ENCODE measurements around the gene KIF5A.

KIF5A gene

DNA sequence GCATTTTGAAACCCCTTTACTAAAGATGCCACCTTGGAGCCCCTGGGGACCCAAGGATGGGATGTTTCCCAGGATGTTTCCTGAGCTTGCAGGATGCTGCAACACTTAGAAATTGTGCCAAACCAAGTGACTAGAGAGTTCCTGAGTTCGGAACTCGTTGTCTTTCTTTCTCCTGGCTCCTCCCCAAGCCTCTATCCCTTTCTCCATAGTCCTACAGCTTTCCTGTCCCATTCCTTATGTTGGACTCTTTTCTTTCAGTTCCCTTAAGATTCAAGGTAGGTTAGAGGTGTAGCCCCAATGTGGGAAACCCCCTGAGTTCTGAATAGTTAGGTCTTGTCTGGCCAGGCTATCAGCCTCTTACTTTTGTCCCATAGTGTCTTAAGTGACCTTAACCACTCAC lies 1.4 kb upstream of the KIF5A start:
- H3F3A ChIP-seq (ENCODE audit: low read depth): no peaks in the 10 kb centered on the region
- no peak overlapping the region for H3K9ac ChIP-seq (ENCODE audit: low read depth, low read length, poor library complexity, severe bottlenecking)
- peaks cover 9% of the 10 kb centered on the region for H4K20me1 ChIP-seq (ENCODE audit: insufficient read depth, low read length, poor library complexity, severe bottlenecking)
- no peaks in the 10 kb centered on the region for H3K9me2 ChIP-seq (replicated peaks; ENCODE audit: low read depth, low read length)
- no peak for TF ChIP-seq EZH2phosphoT487 (IDR thresholded peaks at IDR 0.05; ENCODE audit: borderline replicate concordance)
- TF ChIP-seq, protein P1, sequence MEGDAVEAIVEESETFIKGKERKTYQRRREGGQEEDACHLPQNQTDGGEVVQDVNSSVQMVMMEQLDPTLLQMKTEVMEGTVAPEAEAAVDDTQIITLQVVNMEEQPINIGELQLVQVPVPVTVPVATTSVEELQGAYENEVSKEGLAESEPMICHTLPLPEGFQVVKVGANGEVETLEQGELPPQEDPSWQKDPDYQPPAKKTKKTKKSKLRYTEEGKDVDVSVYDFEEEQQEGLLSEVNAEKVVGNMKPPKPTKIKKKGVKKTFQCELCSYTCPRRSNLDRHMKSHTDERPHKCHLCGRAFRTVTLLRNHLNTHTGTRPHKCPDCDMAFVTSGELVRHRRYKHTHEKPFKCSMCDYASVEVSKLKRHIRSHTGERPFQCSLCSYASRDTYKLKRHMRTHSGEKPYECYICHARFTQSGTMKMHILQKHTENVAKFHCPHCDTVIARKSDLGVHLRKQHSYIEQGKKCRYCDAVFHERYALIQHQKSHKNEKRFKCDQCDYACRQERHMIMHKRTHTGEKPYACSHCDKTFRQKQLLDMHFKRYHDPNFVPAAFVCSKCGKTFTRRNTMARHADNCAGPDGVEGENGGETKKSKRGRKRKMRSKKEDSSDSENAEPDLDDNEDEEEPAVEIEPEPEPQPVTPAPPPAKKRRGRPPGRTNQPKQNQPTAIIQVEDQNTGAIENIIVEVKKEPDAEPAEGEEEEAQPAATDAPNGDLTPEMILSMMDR (conservative IDR thresholded peaks at IDR 0.05; ENCODE audit: low read length): no peak
- H3K79me2 ChIP-seq (ENCODE audit: insufficient read depth, low read length): peaks cover 23% of the 10 kb centered on the region
- H3K27me3 ChIP-seq (ENCODE audit: insufficient read depth, low read length, poor library complexity, severe bottlenecking): no peaks in the 10 kb centered on the region
- peaks cover 28% of the 10 kb centered on the region for H3K4me1 ChIP-seq (ENCODE audit: insufficient read depth, low read length, poor library complexity, severe bottlenecking)
- no peaks in the 10 kb centered on the region for H3K9me3 ChIP-seq (ENCODE audit: insufficient read depth, low read depth, low read length)
- no peak overlapping the region for H3K4me2 ChIP-seq (ENCODE audit: low read depth, low read length, poor library complexity, severe bottlenecking)
- H3K36me3 ChIP-seq (ENCODE audit: insufficient read depth, low read length): no peaks in the 10 kb centered on the region
- no peak overlapping the region for H2AFZ ChIP-seq (ENCODE audit: low read length)
- no peak overlapping the region for H3K4me3 ChIP-seq (ENCODE audit: low read length, poor library complexity, severe bottlenecking)

DNA sequence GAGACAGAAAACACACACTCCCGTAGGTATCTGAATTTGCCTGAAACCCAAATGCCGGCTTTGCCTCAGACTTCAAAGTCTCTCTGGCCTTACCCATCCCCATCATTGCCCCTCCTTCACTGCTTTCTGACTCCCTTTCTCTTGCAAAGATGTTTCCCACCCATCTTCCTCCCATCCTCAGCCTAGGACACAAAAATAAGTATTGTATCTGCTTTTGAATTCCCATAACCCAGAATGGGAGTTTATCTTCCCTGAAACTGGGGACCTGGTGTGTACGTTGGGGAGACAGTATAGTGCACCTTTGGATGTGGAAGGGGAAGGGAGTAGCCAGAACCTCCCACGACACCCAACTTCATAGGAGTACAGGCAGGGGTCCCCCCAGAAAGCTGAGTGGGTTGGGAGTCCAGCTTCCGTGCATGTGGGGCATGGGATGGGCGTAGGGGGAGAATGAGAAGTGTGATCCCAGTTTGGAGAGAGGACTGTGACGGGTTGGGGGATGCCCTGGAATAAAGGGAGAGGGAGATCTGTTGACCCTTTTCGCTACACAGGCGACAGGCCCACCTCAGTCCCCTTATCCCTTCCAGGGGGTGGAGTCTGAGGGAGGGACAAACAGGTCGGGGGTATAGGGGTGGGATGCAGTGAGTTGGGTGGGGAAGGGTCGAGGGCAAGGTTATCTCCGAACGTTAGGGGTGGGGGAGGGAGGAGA lies 488 bp upstream of the KIF5A start:
- Histone ChIP-seq H3K9me2 (replicated peaks; ENCODE audit: low read depth, low read length) (no peaks in the 10 kb centered on the region), H3K36me3 (ENCODE audit: insufficient read depth, low read length) (no peaks in the 10 kb centered on the region), H4K20me1 (ENCODE audit: insufficient read depth, low read length, poor library complexity, severe bottlenecking) (peaks cover 9% of the 10 kb centered on the region), H3K9me3 (ENCODE audit: insufficient read depth, low read depth, low read length) (no peaks in the 10 kb centered on the region), H3K9ac (ENCODE audit: low read depth, low read length, poor library complexity, severe bottlenecking) (no peak overlapping the region), H3K4me2 (ENCODE audit: low read depth, low read length, poor library complexity, severe bottlenecking) (peak overlapping the region; percentile 42), H3K79me2 (ENCODE audit: insufficient read depth, low read length) (peaks cover 23% of the 10 kb centered on the region), H2AFZ (ENCODE audit: low read length) (peak overlapping the region; percentile 58), H3K27me3 (ENCODE audit: insufficient read depth, low read length, poor library complexity, severe bottlenecking) (no peaks in the 10 kb centered on the region), H3K4me1 (ENCODE audit: insufficient read depth, low read length, poor library complexity, severe bottlenecking) (peaks cover 22% of the 10 kb centered on the region), H3K4me3 (ENCODE audit: low read length, poor library complexity, severe bottlenecking) (peak overlapping the region; percentile 51), H3F3A (ENCODE audit: low read depth) (no peaks in the 10 kb centered on the region)
- TF ChIP-seq EZH2phosphoT487 (IDR thresholded peaks at IDR 0.05; ENCODE audit: borderline replicate concordance): no peak
- TF ChIP-seq, protein P1 (conservative IDR thresholded peaks at IDR 0.05; ENCODE audit: low read length): no peak

DNA sequence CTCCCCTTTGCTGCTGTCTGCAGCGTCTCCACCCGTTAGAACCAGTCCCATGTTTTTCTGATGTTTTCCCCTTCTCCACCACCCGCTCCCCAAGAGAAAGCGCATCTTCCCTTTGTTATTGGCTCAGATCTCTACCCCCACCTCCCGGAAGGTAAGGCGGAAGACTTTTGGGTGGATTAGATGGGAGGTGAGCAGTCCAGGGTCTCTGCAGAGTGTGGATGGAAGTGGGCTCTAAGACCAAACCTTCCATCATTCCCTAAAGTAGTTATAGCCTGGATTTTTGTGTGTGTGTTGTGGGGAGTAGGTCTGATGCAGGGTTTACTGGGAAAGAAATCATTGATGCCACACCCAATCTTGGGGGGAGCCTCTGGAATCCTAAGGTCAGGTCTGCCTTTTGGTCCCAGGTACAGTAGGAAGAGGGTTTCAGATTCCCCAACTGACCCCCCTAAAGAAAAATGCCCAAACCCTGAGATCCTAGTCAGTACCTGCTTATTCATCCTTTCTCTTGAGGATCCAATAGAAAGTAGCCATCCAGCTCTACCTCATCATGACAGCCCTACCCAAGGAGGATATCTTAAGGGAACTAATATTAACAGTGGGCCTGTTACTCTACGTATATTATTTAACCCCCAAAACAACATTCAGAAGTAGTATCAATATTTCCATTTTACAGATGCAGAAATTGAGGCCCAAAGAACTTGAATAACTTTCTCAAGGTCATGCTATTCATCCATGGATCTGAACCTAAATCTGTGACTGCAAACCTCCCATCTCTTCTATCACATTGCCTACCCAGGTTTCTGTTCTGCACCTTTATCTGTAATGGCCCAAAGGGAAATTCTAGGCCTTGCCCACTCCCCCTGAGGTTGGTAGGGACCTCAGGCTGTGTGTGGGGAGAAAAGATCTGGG lies 1.1 kb downstream of the KIF5A start:
- H3K4me2 ChIP-seq (ENCODE audit: low read depth, low read length, poor library complexity, severe bottlenecking): no peak overlapping the region
- no peaks in the 10 kb centered on the region for H3K9me3 ChIP-seq (ENCODE audit: insufficient read depth, low read depth, low read length)
- no peak overlapping the region for H3K9ac ChIP-seq (ENCODE audit: low read depth, low read length, poor library complexity, severe bottlenecking)
- H3F3A ChIP-seq (ENCODE audit: low read depth): no peaks in the 10 kb centered on the region
- H3K36me3 ChIP-seq (ENCODE audit: insufficient read depth, low read length): no peaks in the 10 kb centered on the region
- peaks cover 3% of the 10 kb centered on the region for H4K20me1 ChIP-seq (ENCODE audit: insufficient read depth, low read length, poor library complexity, severe bottlenecking)
- H2AFZ ChIP-seq (ENCODE audit: low read length): no peak overlapping the region
- no peaks in the 10 kb centered on the region for H3K9me2 ChIP-seq (replicated peaks; ENCODE audit: low read depth, low read length)
- TF ChIP-seq EZH2phosphoT487 (IDR thresholded peaks at IDR 0.05; ENCODE audit: borderline replicate concordance): no peak
- TF ChIP-seq, protein P1 (conservative IDR thresholded peaks at IDR 0.05; ENCODE audit: low read length): no peak
- no peaks in the 10 kb centered on the region for H3K27me3 ChIP-seq (ENCODE audit: insufficient read depth, low read length, poor library complexity, severe bottlenecking)
- H3K4me3 ChIP-seq (ENCODE audit: low read length, poor library complexity, severe bottlenecking): no peak overlapping the region
- peaks cover 10% of the 10 kb centered on the region for H3K79me2 ChIP-seq (ENCODE audit: insufficient read depth, low read length)
- H3K4me1 ChIP-seq (ENCODE audit: insufficient read depth, low read length, poor library complexity, severe bottlenecking): peaks cover 12% of the 10 kb centered on the region

All from Loucy (cell line).